Keratinocyte (primary cell): ENCODE results near the gene PLGRKT. TPM values are rescaled to one million over a fixed set of nuclear protein-coding genes. Genes with fewer than 3 reads are reported as not detected.
"Not testable (repeated sequence)": the region's sequence is repeated elsewhere in the genome, so short reads cannot be mapped to it uniquely, and the experiment has no call there.

Experiments
- DNase-seq: peaks from one replicate; pipeline ENCODE4 v3.0.0-alpha.2; 2011; ENCODE audit warnings: low read depth, missing footprints, low spot score
- FAIRE-seq: peaks from 2 replicates; lab custom pipeline; 2011; peaks lifted over from hg19 to GRCh38; lab: Jason Lieb, UNC
- H2AFZ ChIP-seq: 2 replicates; pipeline ENCODE4 v1.6.0; 2012; ENCODE audit warnings: low read length, control low read depth, inconsistent platforms; ENCODE audit not compliant: control insufficient read depth
- H3K27ac ChIP-seq: 2 replicates; pipeline ENCODE4 v1.5.1; 2011; ENCODE audit warnings: low read length; ENCODE audit not compliant: control insufficient read depth, insufficient read depth
- H3K27me3 ChIP-seq: 3 replicates; pipeline ENCODE4 v1.6.0; 2011; ENCODE audit warnings: low read length; ENCODE audit not compliant: control insufficient read depth, insufficient read depth; ENCODE audit errors: extremely low read depth
- H3K36me3 ChIP-seq, 2 experiments: 2 replicates in 1 of 2; 3 replicates in 1 of 2; pipeline ENCODE4 v1.5.1; 2011; ENCODE audit warnings: low read length in 2 of 2, mild to moderate bottlenecking in 1 of 2; ENCODE audit not compliant: control insufficient read depth in 2 of 2, insufficient read depth in 2 of 2; ENCODE audit errors: extremely low read depth in 1 of 2
- H3K4me1 ChIP-seq: 3 replicates; pipeline ENCODE4 v1.5.1; 2011; ENCODE audit warnings: low read length; ENCODE audit not compliant: control insufficient read depth, insufficient read depth; ENCODE audit errors: extremely low read depth
- H3K4me2 ChIP-seq: 3 replicates; pipeline ENCODE4 v1.6.0; 2011; ENCODE audit warnings: low read depth, low read length; ENCODE audit not compliant: control insufficient read depth, insufficient read depth; ENCODE audit errors: extremely low read depth
- H3K4me3 ChIP-seq, 3 experiments: fragments of 200-600 bp in 1 of 3; sonication (generic) in 1 of 3; 2 replicates in 2 of 3; 3 replicates in 1 of 3; pipeline ENCODE4 v1.5.1; 2011 to 2016; ENCODE audit warnings: low read length in 3 of 3, mild to moderate bottlenecking in 3 of 3, control low read depth in 2 of 3, inconsistent platforms in 1 of 3, low read depth in 1 of 3, mixed read lengths in 1 of 3, mixed run types in 1 of 3, moderate library complexity in 1 of 3; ENCODE audit not compliant: control insufficient read depth in 2 of 3, insufficient read depth in 2 of 3; ENCODE audit errors: extremely low read depth in 1 of 3
- H3K79me2 ChIP-seq: 2 replicates; pipeline ENCODE4 v1.6.0; 2012; ENCODE audit warnings: low read length; ENCODE audit not compliant: control insufficient read depth, insufficient read depth
- H3K9ac ChIP-seq: 3 replicates; pipeline ENCODE4 v1.6.0; 2011; ENCODE audit warnings: low read length; ENCODE audit not compliant: control insufficient read depth, insufficient read depth; ENCODE audit errors: extremely low read depth
- H3K9me1 ChIP-seq: 3 replicates; pipeline ENCODE4 v1.6.0; 2011; ENCODE audit warnings: low read length; ENCODE audit not compliant: control insufficient read depth, insufficient read depth; ENCODE audit errors: extremely low read depth
- H3K9me3 ChIP-seq: 2 replicates; pipeline ENCODE4 v1.5.1; 2012; ENCODE audit warnings: low read depth, low read length; ENCODE audit not compliant: control insufficient read depth
- H4K20me1 ChIP-seq: 3 replicates; pipeline ENCODE4 v1.6.0; 2011; ENCODE audit warnings: low read length; ENCODE audit not compliant: control insufficient read depth, insufficient read depth; ENCODE audit errors: extremely low read depth
- EZH2 ChIP-seq: IDR thresholded peaks from one replicate; pipeline ENCODE4 v1.6.1; 2012; ENCODE audit warnings: inconsistent platforms, mild to moderate bottlenecking, low read length, moderate library complexity
- dilution Hi-C: fragments of 300-500 bp; cut with MboI; formaldehyde crosslinking; loops from one replicate; pipeline ENCODE4 v1.7.0; 2020; ENCODE audit warnings: low sequenced_read_pairs; ENCODE audit not compliant: extremely low pct_ligation_motif_present
- polyA plus RNA-seq, 5 experiments: library from polyadenylated mRNA; depleted of rRNA in 3 of 5; stranded (reverse) in 3 of 5; stranded (forward) in 1 of 5; unstranded in 1 of 5; fragments of >200 nt; gene quantifications; 1 replicate in 1 of 5; 2 replicates in 3 of 5; 3 replicates in 1 of 5; pipeline versions ENCODE4 v1.2.1 to v1.2.3, GENCODE V29; 2011 to 2012; ENCODE audit warnings: missing spikeins in 2 of 5, low read depth in 1 of 5, low replicate concordance in 1 of 5
- TF ChIP-seq, protein P1 (sequence below), 3 experiments: IDR thresholded peaks in 1 of 3; conservative IDR thresholded peaks in 1 of 3; optimal IDR thresholded peaks in 1 of 3; 2 replicates in 2 of 3; 3 replicates in 1 of 3; pipeline versions ENCODE3 to v1.5.1; 2011; ENCODE audit warnings: low read length in 3 of 3, mild to moderate bottlenecking in 3 of 3, moderate library complexity in 2 of 3, control low read depth in 1 of 3, inconsistent platforms in 1 of 3; ENCODE audit not compliant: insufficient read depth in 2 of 3; ENCODE audit errors: extremely low read depth in 1 of 3

PLGRKT gene
- polyA plus RNA-seq, 1 donor (not counting 4 experiments of a cell fraction or from before 2014, with no cell fraction given): 35.2 TPM

DNA sequence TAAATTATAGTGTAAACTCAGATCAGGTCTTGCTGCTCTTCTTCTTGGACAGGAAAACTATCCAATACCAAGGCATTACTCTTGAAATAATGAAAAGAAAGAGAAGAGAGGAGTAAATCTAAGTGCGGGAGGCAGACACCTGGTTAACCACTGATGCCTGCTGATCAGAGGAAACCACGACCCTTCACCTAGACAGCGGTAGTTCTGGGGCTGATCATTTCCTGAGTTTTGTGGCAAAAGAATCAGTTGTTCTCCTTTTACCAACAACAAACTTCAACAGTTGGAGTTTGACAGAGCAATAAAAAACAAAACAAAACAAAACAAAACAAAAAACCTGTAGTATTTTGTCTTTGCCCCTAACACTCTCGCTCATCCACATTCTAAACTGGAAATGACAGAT is 101.0 kb downstream of the PLGRKT start:
- peak; percentile 9 for FAIRE-seq
- no peak overlapping the region for H2AFZ ChIP-seq
- TF ChIP-seq, protein P1, sequence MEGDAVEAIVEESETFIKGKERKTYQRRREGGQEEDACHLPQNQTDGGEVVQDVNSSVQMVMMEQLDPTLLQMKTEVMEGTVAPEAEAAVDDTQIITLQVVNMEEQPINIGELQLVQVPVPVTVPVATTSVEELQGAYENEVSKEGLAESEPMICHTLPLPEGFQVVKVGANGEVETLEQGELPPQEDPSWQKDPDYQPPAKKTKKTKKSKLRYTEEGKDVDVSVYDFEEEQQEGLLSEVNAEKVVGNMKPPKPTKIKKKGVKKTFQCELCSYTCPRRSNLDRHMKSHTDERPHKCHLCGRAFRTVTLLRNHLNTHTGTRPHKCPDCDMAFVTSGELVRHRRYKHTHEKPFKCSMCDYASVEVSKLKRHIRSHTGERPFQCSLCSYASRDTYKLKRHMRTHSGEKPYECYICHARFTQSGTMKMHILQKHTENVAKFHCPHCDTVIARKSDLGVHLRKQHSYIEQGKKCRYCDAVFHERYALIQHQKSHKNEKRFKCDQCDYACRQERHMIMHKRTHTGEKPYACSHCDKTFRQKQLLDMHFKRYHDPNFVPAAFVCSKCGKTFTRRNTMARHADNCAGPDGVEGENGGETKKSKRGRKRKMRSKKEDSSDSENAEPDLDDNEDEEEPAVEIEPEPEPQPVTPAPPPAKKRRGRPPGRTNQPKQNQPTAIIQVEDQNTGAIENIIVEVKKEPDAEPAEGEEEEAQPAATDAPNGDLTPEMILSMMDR (optimal IDR thresholded peaks at IDR 0.05 in 1 of 3, IDR thresholded peaks at IDR 0.05 in 1 of 3, conservative IDR thresholded peaks at IDR 0.05 in 1 of 3; ENCODE audit: extremely low read depth in 1 of 3, insufficient read depth in 2 of 3, low read length in 3 of 3): no peak
- TF ChIP-seq EZH2: no peak
- no peak overlapping the region for H3K9ac ChIP-seq
- no peaks in the 10 kb centered on the region for H3K9me3 ChIP-seq
- H3K4me3 ChIP-seq: no peak overlapping the region
- H3K27me3 ChIP-seq: no peaks in the 10 kb centered on the region
- H3K4me2 ChIP-seq: no peak overlapping the region
- no peaks in the 10 kb centered on the region for H3K36me3 ChIP-seq
- dilution Hi-C loops: no loop called here
- no peak overlapping the region for H3K27ac ChIP-seq
- no peaks in the 10 kb centered on the region for H3K4me1 ChIP-seq
- H3K9me1 ChIP-seq: no peaks in the 10 kb centered on the region
- H4K20me1 ChIP-seq: no peaks in the 10 kb centered on the region
- H3K79me2 ChIP-seq: no peaks in the 10 kb centered on the region
- no peak for DNase-seq

DNA sequence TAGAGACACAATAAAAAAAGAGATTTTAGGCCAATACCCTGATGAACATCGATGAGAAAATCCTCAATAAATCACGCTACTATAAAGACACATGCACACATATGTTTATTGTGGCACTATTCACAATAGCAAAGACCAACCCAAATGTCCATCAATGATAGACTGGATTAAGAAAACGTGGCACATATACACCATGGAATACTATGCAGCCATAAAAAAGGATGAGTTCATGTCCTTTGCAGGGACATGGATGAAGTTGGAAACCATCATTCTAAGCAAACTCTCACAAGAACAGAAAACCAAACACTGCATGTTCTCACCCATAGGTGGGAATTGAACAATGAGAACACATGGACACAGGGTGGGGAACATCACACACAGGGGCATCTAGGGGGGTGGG is 106.4 kb downstream of the PLGRKT start:
- H3K36me3 ChIP-seq, H4K20me1 ChIP-seq, H3K27ac ChIP-seq, H3K9ac ChIP-seq, H3K4me3 ChIP-seq, H3K27me3 ChIP-seq, H3K4me2 ChIP-seq, H3K9me1 ChIP-seq, H3K9me3 ChIP-seq, H3K79me2 ChIP-seq, FAIRE-seq, DNase-seq, dilution Hi-C loops, H2AFZ ChIP-seq, H3K4me1 ChIP-seq: not testable (repeated sequence)

DNA sequence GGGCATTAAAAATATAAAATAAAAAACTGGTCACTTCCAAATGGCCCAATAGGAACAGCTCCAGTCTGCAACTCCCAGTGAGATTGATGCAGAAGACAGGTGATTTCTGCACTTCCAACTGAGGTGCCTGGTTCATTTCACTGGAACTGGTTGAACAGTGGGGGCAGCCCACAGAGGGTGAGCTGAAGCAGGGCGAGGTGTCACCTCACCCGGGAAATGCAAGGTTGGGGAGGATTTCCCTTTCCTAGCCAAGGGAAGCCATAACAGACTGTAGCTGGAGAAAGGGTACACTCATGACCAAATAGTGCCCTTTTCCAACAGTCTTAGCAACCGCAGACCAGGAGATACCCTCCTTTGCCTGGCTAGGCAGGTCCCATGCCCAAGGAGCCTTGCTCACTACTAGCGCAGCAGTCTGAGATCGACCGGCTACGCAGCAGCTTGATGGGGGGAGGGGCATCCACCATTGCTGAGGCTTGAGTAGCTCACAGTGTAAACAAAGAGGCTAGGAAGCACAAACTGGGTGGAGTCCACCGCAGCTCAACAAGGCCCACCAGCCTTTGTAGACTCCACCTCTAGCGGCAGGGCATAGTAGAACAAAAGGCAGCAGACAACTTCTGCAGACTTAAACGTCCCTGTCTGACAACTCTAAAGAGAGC is 110.7 kb downstream of the PLGRKT start:
- Histone ChIP-seq H3K4me1 (no peaks in the 10 kb centered on the region), H3K9me1 (no peaks in the 10 kb centered on the region), H3K9me3 (no peaks in the 10 kb centered on the region), H4K20me1 (no peaks in the 10 kb centered on the region), H3K27me3 (no peaks in the 10 kb centered on the region), H3K27ac (no peak overlapping the region), H3K4me2 (no peak overlapping the region), H3K36me3 (no peaks in the 10 kb centered on the region), H3K9ac (no peak overlapping the region), H3K4me3 (no peak overlapping the region), H3K79me2 (no peaks in the 10 kb centered on the region), H2AFZ (no peak overlapping the region)
- TF ChIP-seq, protein P1 (optimal IDR thresholded peaks at IDR 0.05 in 1 of 3, IDR thresholded peaks at IDR 0.05 in 1 of 3, conservative IDR thresholded peaks at IDR 0.05 in 1 of 3; ENCODE audit: extremely low read depth in 1 of 3, insufficient read depth in 2 of 3, low read length in 3 of 3): no peak
- no peak for TF ChIP-seq EZH2
- FAIRE-seq (no peak), DNase-seq (no peak)
- dilution Hi-C loops: no loop called here
